Measurements from ENCODE around the gene GPHB5. TPM values are rescaled to one million over a fixed set of nuclear protein-coding genes. Genes with fewer than 3 reads are reported as not detected.

GPHB5 gene
- total RNA-seq, 2 experiments from 2014 or later = not detected

- CTCF ChIA-PET = interaction anchor here (0.9 to 2.2 kb wide), 5 partner anchors 9 to 1284 kb away, joined by 3 to 7 read pairs (median 4); no protein-coding TSS in a partner anchor
These were observed 42.7 kb downstream of the GPHB5 start for GRCh38 chr14:63276016-63276415.

GRCh38 chr14:63275611-63276010 is 43.1 kb downstream of the GPHB5 start:
- intact Hi-C loops (cut with DNase I, micrococcal nuclease) = loop anchor here (1.0 to 10.0 kb wide), 5 partner anchors 101 to 1381 kb away; no protein-coding TSS in a partner anchor
- CTCF ChIA-PET = interaction anchor here (0.9 to 2.2 kb wide), 5 partner anchors 8 to 1284 kb away, joined by 3 to 7 read pairs (median 4); no protein-coding TSS in a partner anchor

More at GRCh38 chr14:63276016-63276415, 42.7 kb downstream of the GPHB5 start:
- Mint-ChIP-seq H3K27me3 (peaks cover 5% of the 10 kb centered on the region), H3K36me3 (ENCODE audit: low read depth) (no peaks in the 10 kb centered on the region), H3K27ac (no peak overlapping the region), H3K4me1 (no peaks in the 10 kb centered on the region), H3K9me3 (ENCODE audit: low read depth) (no peaks in the 10 kb centered on the region), H3K4me3 (no peak overlapping the region)
- DNase-seq = no peak
- no peak for ATAC-seq
- POLR2A ChIA-PET = no interaction called here
- intact Hi-C loops (cut with DNase I, micrococcal nuclease) = loop anchor here (1.0 to 10.0 kb wide), 5 partner anchors 101 to 1381 kb away; no protein-coding TSS in a partner anchor

DNA sequence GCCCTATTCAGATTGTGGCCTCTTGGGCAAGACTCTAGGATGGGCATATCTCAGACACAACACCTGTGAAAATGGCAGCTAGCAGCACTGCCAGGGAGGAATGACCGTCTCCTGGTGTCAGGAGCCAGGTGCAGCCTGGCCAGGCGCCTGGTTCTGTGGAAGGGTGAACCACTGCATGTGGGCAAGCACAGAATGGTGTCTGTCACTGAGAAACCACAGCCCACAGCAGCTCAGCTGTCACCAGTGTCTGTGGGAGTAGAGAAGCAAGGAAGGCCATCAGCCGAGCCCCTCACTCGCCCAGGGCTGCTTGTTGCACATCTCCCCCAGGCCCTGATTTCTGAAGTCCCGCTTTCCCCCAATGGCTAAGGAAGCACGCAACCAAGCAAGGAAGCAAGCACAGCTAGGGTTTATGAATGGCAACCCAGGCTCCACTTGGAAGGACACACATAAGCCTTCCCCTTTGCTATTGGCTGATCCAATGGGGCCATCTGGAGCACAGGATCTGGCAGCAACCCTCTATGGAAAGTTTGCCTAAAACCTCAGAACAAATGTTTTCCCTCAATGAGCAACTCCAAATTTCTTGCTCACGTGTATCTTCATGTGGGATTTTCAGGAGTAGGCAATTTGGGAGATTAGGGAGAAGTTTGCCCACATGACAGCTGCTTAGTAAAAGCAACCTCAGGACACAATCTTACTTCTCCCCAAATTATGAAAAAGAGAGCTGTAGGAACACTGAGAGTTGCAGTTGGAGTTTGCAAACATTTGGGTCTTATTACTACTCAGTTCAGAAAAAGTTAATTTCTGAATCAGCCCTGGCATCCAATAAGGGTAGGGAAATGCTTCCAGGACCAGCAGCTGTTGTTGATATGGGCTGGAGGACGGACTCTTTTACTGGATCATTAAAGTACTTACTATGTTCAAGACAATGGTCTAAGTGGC is 44.7 kb downstream of the GPHB5 start:
- ChIA-PET POLR2A (no interaction called here), CTCF (interaction anchor here (0.8 to 1.5 kb wide), 3 partner anchors 9 to 36 kb away, joined by 3 to 4 read pairs (median 3); no protein-coding TSS in a partner anchor)

More at GRCh38 chr14:63275611-63276010, 43.1 kb downstream of the GPHB5 start:
- POLR2A ChIA-PET = no interaction called here
- H3K4me1 Mint-ChIP-seq = no peaks in the 10 kb centered on the region
- no peaks in the 10 kb centered on the region for H3K36me3 Mint-ChIP-seq (ENCODE audit: low read depth)
- ATAC-seq (no peak), DNase-seq (no peak)
- H3K9me3 Mint-ChIP-seq (ENCODE audit: low read depth) = no peaks in the 10 kb centered on the region
- no peak overlapping the region for H3K27ac Mint-ChIP-seq
- H3K27me3 Mint-ChIP-seq = peaks cover 2% of the 10 kb centered on the region
- H3K4me3 Mint-ChIP-seq = no peak overlapping the region

DNA sequence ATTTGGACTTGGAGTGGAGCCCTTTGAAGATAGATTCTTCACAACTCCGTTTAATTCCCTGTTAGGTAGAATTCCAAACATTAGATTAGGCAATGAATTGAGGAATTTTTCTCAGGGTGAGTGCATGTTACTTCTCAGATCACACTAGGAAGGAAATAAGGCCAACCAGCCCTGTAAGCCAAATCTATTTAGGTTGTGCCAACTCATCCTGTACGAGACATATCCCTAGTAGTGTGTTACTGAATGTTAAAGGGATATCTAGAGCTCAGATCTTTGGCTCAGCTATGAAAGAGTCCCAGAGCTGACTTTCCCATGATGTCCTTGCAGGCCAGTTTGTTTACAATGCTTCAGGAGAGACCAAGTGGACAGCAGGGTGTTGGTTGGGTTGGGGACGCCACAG is 45.6 kb downstream of the GPHB5 start:
- intact Hi-C loops (cut with DNase I, micrococcal nuclease) = loop anchor here in 1 of 2 experiments (10.0 kb wide), 1 partner anchor 1378 kb away; no protein-coding TSS in a partner anchor
- ChIA-PET CTCF (interaction anchor here (0.7 to 1.5 kb wide), 3 partner anchors 10 to 1105 kb away, joined by 3 to 4 read pairs (median 3); no protein-coding TSS in a partner anchor), POLR2A (no interaction called here)
- Mint-ChIP-seq H3K27me3 (peaks cover 2% of the 10 kb centered on the region), H3K36me3 (ENCODE audit: low read depth) (no peaks in the 10 kb centered on the region), H3K4me3 (no peak overlapping the region), H3K4me1 (no peaks in the 10 kb centered on the region), H3K27ac (no peak overlapping the region), H3K9me3 (ENCODE audit: low read depth) (no peaks in the 10 kb centered on the region)
- DNase-seq = no peak
- ATAC-seq = no peak

More for the DNA sequence above, 44.7 kb downstream of the GPHB5 start:
- H3K4me3 Mint-ChIP-seq = no peak overlapping the region
- no peaks in the 10 kb centered on the region for H3K9me3 Mint-ChIP-seq (ENCODE audit: low read depth)
- peaks cover 2% of the 10 kb centered on the region for H3K27me3 Mint-ChIP-seq
- H3K4me1 Mint-ChIP-seq = no peaks in the 10 kb centered on the region
- no peaks in the 10 kb centered on the region for H3K36me3 Mint-ChIP-seq (ENCODE audit: low read depth)
- intact Hi-C loops (cut with DNase I, micrococcal nuclease) = loop anchor here in 1 of 2 experiments (10.0 kb wide), 1 partner anchor 1379 kb away; no protein-coding TSS in a partner anchor
- DNase-seq = no peak
- H3K27ac Mint-ChIP-seq = no peak overlapping the region
- ATAC-seq = no peak

DNA sequence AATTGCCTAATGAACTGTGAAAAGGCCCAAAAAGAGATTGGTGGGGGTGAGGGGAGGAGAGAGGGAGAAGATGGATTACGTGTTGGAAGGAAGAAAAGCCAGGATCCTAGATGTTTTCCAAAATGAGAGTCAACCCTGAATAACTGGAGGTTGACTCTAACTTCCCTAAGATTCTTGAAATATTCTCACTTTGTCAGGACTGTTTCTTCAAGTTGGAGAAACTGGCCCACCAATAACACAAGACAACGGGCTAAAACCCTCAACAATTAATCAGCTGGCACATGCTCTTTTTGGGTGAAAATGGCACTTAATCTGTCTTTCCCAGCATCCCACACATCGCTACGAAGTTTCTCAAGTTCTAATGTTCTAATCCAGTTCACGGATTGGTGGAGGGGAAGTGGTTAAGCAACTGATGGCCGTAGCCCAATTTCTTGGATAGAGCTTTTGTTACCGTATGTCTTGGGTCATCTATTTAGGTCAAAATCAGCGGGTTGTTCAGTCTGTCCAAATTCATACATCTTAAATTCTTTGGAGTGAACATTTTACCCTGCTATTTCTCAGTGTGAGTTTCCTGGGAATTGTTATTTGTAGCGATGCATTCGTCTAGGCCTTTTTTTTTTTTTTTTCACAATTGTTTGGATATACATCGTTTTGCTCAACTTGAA is 49.0 kb downstream of the GPHB5 start:
- Mint-ChIP-seq H3K27me3 (peaks cover 15% of the 10 kb centered on the region), H3K4me3 (no peak overlapping the region), H3K36me3 (ENCODE audit: low read depth) (no peaks in the 10 kb centered on the region), H3K9me3 (ENCODE audit: low read depth) (no peaks in the 10 kb centered on the region), H3K4me1 (no peaks in the 10 kb centered on the region), H3K27ac (no peak overlapping the region)
- CTCF ChIA-PET = no interaction called here
- POLR2A ChIA-PET = no interaction called here
- DNase-seq (no peak), ATAC-seq (no peak)
- intact Hi-C loops (cut with DNase I, micrococcal nuclease) = loop anchor here in 1 of 2 experiments (10.0 kb wide), 1 partner anchor 1375 kb away; no protein-coding TSS in a partner anchor

- ATAC-seq (no peak), DNase-seq (no peak)
- H3K4me3 Mint-ChIP-seq = no peak overlapping the region
- no peaks in the 10 kb centered on the region for H3K36me3 Mint-ChIP-seq (ENCODE audit: low read depth)
- H3K27me3 Mint-ChIP-seq = peaks cover 15% of the 10 kb centered on the region
- ChIA-PET CTCF (no interaction called here), POLR2A (no interaction called here)
- H3K4me1 Mint-ChIP-seq = no peaks in the 10 kb centered on the region
- intact Hi-C loops (cut with DNase I, micrococcal nuclease) = no loop called here
- H3K9me3 Mint-ChIP-seq (ENCODE audit: low read depth) = no peaks in the 10 kb centered on the region
- H3K27ac Mint-ChIP-seq = no peak overlapping the region
These were observed 50.0 kb downstream of the GPHB5 start for GRCh38 chr14:63268771-63269170.

GRCh38 chr14:63267171-63267570 is 51.6 kb downstream of the GPHB5 start:
- CTCF ChIA-PET = interaction anchor here (0.9 kb wide), 1 partner anchor 9 kb away, joined by 3 read pairs; no protein-coding TSS in a partner anchor

GRCh38 chr14:63266106-63266505 is 52.6 kb downstream of the GPHB5 start:
- DNase-seq (no peak), ATAC-seq (no peak)
- ChIA-PET POLR2A (no interaction called here), CTCF (no interaction called here)
- H3K9me3 Mint-ChIP-seq (ENCODE audit: low read depth) = no peaks in the 10 kb centered on the region
- H3K4me3 Mint-ChIP-seq = no peak overlapping the region
- no peak overlapping the region for H3K27ac Mint-ChIP-seq
- intact Hi-C loops (cut with DNase I, micrococcal nuclease) = no loop called here
- no peaks in the 10 kb centered on the region for H3K4me1 Mint-ChIP-seq
- peaks cover 21% of the 10 kb centered on the region for H3K27me3 Mint-ChIP-seq
- no peaks in the 10 kb centered on the region for H3K36me3 Mint-ChIP-seq (ENCODE audit: low read depth)

More at GRCh38 chr14:63267171-63267570, 51.6 kb downstream of the GPHB5 start:
- DNase-seq = no peak
- Mint-ChIP-seq H3K36me3 (ENCODE audit: low read depth) (no peaks in the 10 kb centered on the region), H3K27me3 (peaks cover 15% of the 10 kb centered on the region), H3K9me3 (ENCODE audit: low read depth) (no peaks in the 10 kb centered on the region), H3K27ac (no peak overlapping the region), H3K4me1 (no peaks in the 10 kb centered on the region), H3K4me3 (no peak overlapping the region)
- no peak for ATAC-seq
- intact Hi-C loops (cut with DNase I, micrococcal nuclease) = no loop called here
- POLR2A ChIA-PET = no interaction called here

Other genes with a start within 250 kb of the GPHB5 start
- gene RHOJ, start 114.5 kb downstream of the GPHB5 start, total RNA-seq = not detected
- gene PPP2R5E, start 224.4 kb upstream of the GPHB5 start, total RNA-seq = 10 to 100 TPM; 38.4 to 40.4 TPM